Loucy (cell line): ENCODE results near the gene MST1R.

Experiments used
- H2AFZ ChIP-seq: fragments of 200-600 bp; sonication (generic); 2 replicates; pipeline ENCODE4 v1.6.0; 2016; ENCODE audit warnings: antibody characterized with exemption, mild to moderate bottlenecking, low read length, moderate library complexity
- H3F3A ChIP-seq: fragments of 200-600 bp; 2 replicates; pipeline ENCODE4 v1.6.0; 2016; ENCODE audit warnings: antibody characterized with exemption, low read depth, mild to moderate bottlenecking
- H3K27me3 ChIP-seq: fragments of 200-600 bp; sonication (generic); 2 replicates; pipeline ENCODE4 v1.6.1; 2014; ENCODE audit warnings: low read length, mild to moderate bottlenecking; ENCODE audit not compliant: insufficient read depth, poor library complexity, severe bottlenecking
- H3K36me3 ChIP-seq: fragments of 200-600 bp; sonication (generic); 2 replicates; pipeline ENCODE4 v1.6.1; 2016; ENCODE audit warnings: low read length; ENCODE audit not compliant: insufficient read depth
- H3K4me1 ChIP-seq: fragments of 200-600 bp; sonication (generic); 2 replicates; pipeline ENCODE4 v1.5.1; 2014; ENCODE audit warnings: low read length, mild to moderate bottlenecking; ENCODE audit not compliant: insufficient read depth, poor library complexity, severe bottlenecking
- H3K4me2 ChIP-seq: fragments of 200-600 bp; sonication (generic); 2 replicates; pipeline ENCODE4 v1.6.0; 2014; ENCODE audit warnings: antibody characterized with exemption, low read length, low read depth, mild to moderate bottlenecking; ENCODE audit not compliant: poor library complexity, severe bottlenecking
- H3K4me3 ChIP-seq: fragments of 200-600 bp; sonication (generic); 2 replicates; pipeline ENCODE4 v1.5.1; 2014; ENCODE audit warnings: low read length, mild to moderate bottlenecking, mixed read lengths; ENCODE audit not compliant: poor library complexity, severe bottlenecking
- H3K79me2 ChIP-seq: fragments of 200-600 bp; sonication (generic); 2 replicates; pipeline ENCODE4 v1.6.1; 2014; ENCODE audit warnings: low read length; ENCODE audit not compliant: insufficient read depth
- H3K9ac ChIP-seq: fragments of 200-600 bp; sonication (generic); 2 replicates; pipeline ENCODE4 v1.6.0; 2014; ENCODE audit warnings: mild to moderate bottlenecking, low read depth, low read length, moderate library complexity; ENCODE audit not compliant: poor library complexity, severe bottlenecking
- H3K9me2 ChIP-seq: fragments of 200-600 bp; sonication (generic); replicated peaks from 2 replicates; pipeline ENCODE4 v1.6.1; 2016; ENCODE audit warnings: low read depth, low read length, mixed read lengths
- H3K9me3 ChIP-seq: fragments of 200-600 bp; sonication (generic); 2 replicates; pipeline ENCODE4 v1.6.1; 2014; ENCODE audit warnings: mild to moderate bottlenecking, antibody characterized with exemption, low read length, low read depth; ENCODE audit not compliant: insufficient read depth
- H4K20me1 ChIP-seq: fragments of 200-600 bp; sonication (generic); 2 replicates; pipeline ENCODE4 v1.6.0; 2014; ENCODE audit warnings: antibody characterized with exemption, low read length, mild to moderate bottlenecking; ENCODE audit not compliant: insufficient read depth, poor library complexity, severe bottlenecking
- CTCF ChIP-seq: fragments of 200-600 bp; sonication (generic); conservative IDR thresholded peaks from 2 replicates; pipeline ENCODE4 v1.5.1; 2014; ENCODE audit warnings: mild to moderate bottlenecking, antibody characterized with exemption, low read length
- EZH2phosphoT487 ChIP-seq: fragments of 200-600 bp; IDR thresholded peaks from 2 replicates; pipeline ENCODE4 v1.6.1; 2018; ENCODE audit warnings: antibody characterized with exemption, mild to moderate bottlenecking, moderate library complexity, borderline replicate concordance

The MST1R gene

GRCh38 chr3:49930922-49931321, 27.2 kb upstream of the MST1R start:
- peaks cover 27% of the 10 kb centered on the region for H3K4me1 ChIP-seq
- no peaks in the 10 kb centered on the region for H3K27me3 ChIP-seq

GRCh38 chr3:49930168-49930690, 26.6 kb upstream of the MST1R start:
- H3K79me2 ChIP-seq = peaks cover 5% of the 10 kb centered on the region; the same call in 1 of the 2 replicates
- TF ChIP-seq EZH2phosphoT487 (no peak), CTCF (no peak)

More at GRCh38 chr3:49930922-49931321, 27.2 kb upstream of the MST1R start:
- Histone ChIP-seq H3K4me3 (no peak overlapping the region), H3K9ac (no peak overlapping the region), H3K4me2 (peak overlapping the region; percentile 1), H3K9me2 (no peaks in the 10 kb centered on the region), H3F3A (no peaks in the 10 kb centered on the region; the same call in 1 of the 2 replicates), H3K79me2 (peaks cover 5% of the 10 kb centered on the region; the same call in 1 of the 2 replicates), H3K36me3 (no peaks in the 10 kb centered on the region), H3K9me3 (no peaks in the 10 kb centered on the region), H4K20me1 (no peaks in the 10 kb centered on the region), H2AFZ (peak overlapping the region; percentile 97)
- no peak for TF ChIP-seq EZH2phosphoT487
- 0 out of 2 replicates have a peak, but pooled peaks have one; percentile 25 for TF ChIP-seq CTCF

DNA sequence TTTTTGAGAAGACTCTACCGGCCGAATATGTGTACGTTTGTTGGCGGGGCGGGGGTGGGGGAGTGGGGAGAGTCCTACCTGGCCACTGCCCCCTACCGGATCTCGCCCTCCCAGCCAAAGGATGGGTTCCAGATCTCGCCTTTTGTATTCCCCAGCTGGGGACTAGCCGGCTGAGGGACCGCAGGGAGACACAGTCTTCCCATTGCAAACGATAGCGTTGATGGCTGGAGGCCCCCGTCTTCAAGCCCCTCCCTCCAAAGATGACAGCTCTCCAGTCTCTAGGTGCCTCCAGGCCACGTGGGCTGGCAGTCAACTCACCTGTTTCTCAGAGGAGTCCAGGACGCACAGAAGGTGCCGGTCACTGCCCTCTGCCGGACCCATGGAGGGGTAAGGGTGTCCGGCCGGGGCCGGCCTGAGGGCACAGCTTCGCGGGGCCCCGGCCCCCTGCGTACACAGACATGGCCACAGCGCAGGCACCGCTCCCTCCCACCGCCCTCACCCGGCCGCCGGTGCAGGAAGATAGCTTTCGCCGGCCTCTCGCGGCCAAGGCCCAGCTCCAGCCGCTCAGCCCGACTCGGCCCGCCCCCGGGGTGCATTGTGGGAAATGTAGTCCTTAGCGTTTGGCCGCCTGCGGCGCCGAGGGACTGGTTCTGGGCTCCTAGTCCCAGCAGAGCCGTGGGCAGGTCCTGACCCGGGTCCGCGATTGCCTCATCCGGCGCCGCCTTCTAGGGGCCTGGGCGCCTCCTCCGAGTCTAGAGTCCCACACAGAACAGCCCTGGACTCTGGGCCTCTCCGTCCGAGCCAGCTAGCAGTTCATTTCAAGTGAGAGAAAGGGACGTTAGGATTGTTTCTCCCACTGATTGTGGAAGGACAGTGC, 25.9 kb upstream of the MST1R start, which contains the start of gene MON1A:
MON1A (minus strand) TSS at position 521 of the 877 bp plus-strand sequence. CDS start 16,465 bp downstream, outside the sequence.
- no peaks in the 10 kb centered on the region for H3K9me3 ChIP-seq
- peak within 1 kb of the TSS; percentile 79 for H3K4me3 ChIP-seq
- H3K9ac ChIP-seq = peak within 1 kb of the TSS; percentile 68
- H3K27me3 ChIP-seq = no peaks in the 10 kb centered on the region
- H2AFZ ChIP-seq = peak within 1 kb of the TSS; percentile 97
- no peaks in the 10 kb centered on the region for H3K9me2 ChIP-seq
- H3K79me2 ChIP-seq = peaks cover 5% of the 10 kb centered on the region; the same call in 1 of the 2 replicates
- peak within 1 kb of the TSS; percentile 82 for H3K4me2 ChIP-seq
- no peaks in the 10 kb centered on the region for H4K20me1 ChIP-seq
- no peaks in the 10 kb centered on the region for H3K36me3 ChIP-seq
- peaks cover 27% of the 10 kb centered on the region for H3K4me1 ChIP-seq
- H3F3A ChIP-seq = no peaks in the 10 kb centered on the region; the same call in 1 of the 2 replicates
- TF ChIP-seq CTCF (peak; percentile 50), EZH2phosphoT487 (no peak)

More at GRCh38 chr3:49930168-49930690, 26.6 kb upstream of the MST1R start:
- Histone ChIP-seq H3K4me1 (peaks cover 27% of the 10 kb centered on the region), H3K9me3 (no peaks in the 10 kb centered on the region), H3K4me3 (peak overlapping the region; percentile 79), H3F3A (no peaks in the 10 kb centered on the region; the same call in 1 of the 2 replicates), H4K20me1 (no peaks in the 10 kb centered on the region), H3K36me3 (no peaks in the 10 kb centered on the region), H3K27me3 (no peaks in the 10 kb centered on the region), H3K4me2 (peak overlapping the region; percentile 82), H3K9me2 (no peaks in the 10 kb centered on the region), H2AFZ (peak overlapping the region; percentile 97), H3K9ac (peak overlapping the region; percentile 68)
